ENCODE results near the gene CLSTN2.

- TF ChIP-seq REST (IDR thresholded peaks at IDR 0.05) (no peak), CTCF (IDR thresholded peaks at IDR 0.05; ENCODE audit: low read depth, low read length, missing input control) (no peak), SP1 (IDR thresholded peaks at IDR 0.05) (no peak), TAF1 (conservative IDR thresholded peaks at IDR 0.05) (no peak), GABPA (IDR thresholded peaks at IDR 0.05 in 1 of 2, conservative IDR thresholded peaks at IDR 0.05 in 1 of 2) (no peak), JUND (IDR thresholded peaks at IDR 0.05) (no peak), ATF3 (IDR thresholded peaks at IDR 0.05) (no peak), NR2F2 (IDR thresholded peaks at IDR 0.05) (no peak)
- TF ChIP-seq, protein P1, sequence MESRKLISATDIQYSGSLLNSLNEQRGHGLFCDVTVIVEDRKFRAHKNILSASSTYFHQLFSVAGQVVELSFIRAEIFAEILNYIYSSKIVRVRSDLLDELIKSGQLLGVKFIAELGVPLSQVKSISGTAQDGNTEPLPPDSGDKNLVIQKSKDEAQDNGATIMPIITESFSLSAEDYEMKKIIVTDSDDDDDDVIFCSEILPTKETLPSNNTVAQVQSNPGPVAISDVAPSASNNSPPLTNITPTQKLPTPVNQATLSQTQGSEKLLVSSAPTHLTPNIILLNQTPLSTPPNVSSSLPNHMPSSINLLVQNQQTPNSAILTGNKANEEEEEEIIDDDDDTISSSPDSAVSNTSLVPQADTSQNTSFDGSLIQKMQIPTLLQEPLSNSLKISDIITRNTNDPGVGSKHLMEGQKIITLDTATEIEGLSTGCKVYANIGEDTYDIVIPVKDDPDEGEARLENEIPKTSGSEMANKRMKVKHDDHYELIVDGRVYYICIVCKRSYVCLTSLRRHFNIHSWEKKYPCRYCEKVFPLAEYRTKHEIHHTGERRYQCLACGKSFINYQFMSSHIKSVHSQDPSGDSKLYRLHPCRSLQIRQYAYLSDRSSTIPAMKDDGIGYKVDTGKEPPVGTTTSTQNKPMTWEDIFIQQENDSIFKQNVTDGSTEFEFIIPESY (IDR thresholded peaks at IDR 0.05) = no peak
These were observed 76.1 kb downstream of the CLSTN2 start for GRCh38 chr3:140011086-140011485.
